NK-92 treated with Interleukin-12 subunit alpha and Interleukin-12 subunit beta, amount 100 ng/mL, for 24 hours (cell line): ENCODE data around the gene QRICH2.
"Not testable (repeated sequence)": the region's sequence is repeated elsewhere in the genome, so short reads cannot be mapped to it uniquely, and the experiment has no call there.

Source experiments
- DNase-seq: peaks from one replicate; lab custom pipeline; 2025; lab: John Stamatoyannopoulos, UW

QRICH2 gene

GRCh38 chr17:76246080-76247066 is 61.7 kb downstream of the QRICH2 start:
- peak; percentile 79 for DNase-seq

- not testable (repeated sequence) for DNase-seq
Measured at GRCh38 chr17:76244721-76245120, 63.4 kb downstream of the QRICH2 start.

GRCh38 chr17:76243826-76244679 is 64.0 kb downstream of the QRICH2 start:
- DNase-seq, result no peak

GRCh38 chr17:76241691-76242255 is 66.3 kb downstream of the QRICH2 start:
- no peak for DNase-seq

- no peak for DNase-seq
Measured at GRCh38 chr17:76241204-76241538, 66.9 kb downstream of the QRICH2 start.

GRCh38 chr17:76240461-76241203 is 67.4 kb downstream of the QRICH2 start, which contains the start of gene RNF157:
Gene RNF157 (minus strand): TSS chr17:76240493. CDS start chr17:76240240, 253 bp downstream.
- DNase-seq, result peak; percentile 57

- no peak for DNase-seq
Measured at GRCh38 chr17:76239538-76240274, 68.4 kb downstream of the QRICH2 start.

- DNase-seq, result peak; percentile 36
Measured at GRCh38 chr17:76238847-76239537, 69.1 kb downstream of the QRICH2 start.

- DNase-seq, result no peak
Measured at GRCh38 chr17:76237859-76238313, 70.2 kb downstream of the QRICH2 start.

- DNase-seq, result no peak
Measured at GRCh38 chr17:76236603-76237002, 71.5 kb downstream of the QRICH2 start.

GRCh38 chr17:76235883-76236282 is 72.2 kb downstream of the QRICH2 start:
- DNase-seq, result no peak

GRCh38 chr17:76234354-76234679 is 73.8 kb downstream of the QRICH2 start:
- DNase-seq, result no peak

- no peak for DNase-seq
Measured at GRCh38 chr17:76233588-76234353, 74.3 kb downstream of the QRICH2 start.

- DNase-seq, result no peak
Measured at GRCh38 chr17:76232342-76232741, 75.7 kb downstream of the QRICH2 start.

- not testable (repeated sequence) for DNase-seq
Measured at GRCh38 chr17:76226749-76227148, 81.3 kb downstream of the QRICH2 start.

GRCh38 chr17:76225373-76226086 is 82.5 kb downstream of the QRICH2 start:
- DNase-seq, result not testable (repeated sequence)
